HCT116 (cell line): ENCODE measurements around the gene MSH4. TPM values are rescaled to one million over a fixed set of nuclear protein-coding genes. Genes with fewer than 3 reads are reported as not detected.
"Not testable (repeated sequence)": the region's sequence is repeated elsewhere in the genome, so short reads cannot be mapped to it uniquely, and the experiment has no call there.

Experiments used
- ATAC-seq: fragments of 200-7000 bp; cut with Tn5 transposase; 2 replicates; pipeline ENCODE4 v1.9.1; 2020; ENCODE audit warnings: mild to moderate bottlenecking, moderate library complexity
- BruUV-seq: library from RNA; stranded (reverse); fragments of 400-500 nt; replicated peaks from 2 replicates; lab custom pipeline; 2021; lab: Mats Ljungman, UMichigan
- CTCF ChIA-PET: fragments of 300-600 bp; sonication (Branson Sonifier 250); formaldehyde crosslinking; loops from one replicate; lab custom pipeline; 2021; ENCODE audit warnings: antibody characterized with exemption; lab: Charles Lee
- POLR2A ChIA-PET: fragments of 300-600, 350-600 bp; sonication (Branson Sonifier 250); formaldehyde crosslinking; loops from one replicate; lab custom pipeline; 2021; ENCODE audit warnings: antibody characterized with exemption; lab: Charles Lee
- RAD21 ChIA-PET, 2 experiments: fragments of 300-600 bp; sonication (Branson Sonifier 250); formaldehyde crosslinking; loops; one replicate each; lab custom pipeline; 2023; ENCODE audit warnings: low total read pairs in 2 of 2; ENCODE audit not compliant: uncharacterized antibody in 2 of 2, unreplicated experiment in 2 of 2, low non-redundant PET in 1 of 2; lab: Charles Lee
- DNase-seq: peaks from one replicate; pipeline ENCODE4 v3.0.0-alpha.2; 2010; ENCODE audit warnings: low read depth, low spot score
- H2AFZ ChIP-seq: fragments of 200-600 bp; shearing (Covaris generic), sonication (generic); 2 replicates; pipeline ENCODE4 v1.6.1; 2017; ENCODE audit warnings: low read depth, mixed run types, mixed read lengths, antibody characterized with exemption, low read length; ENCODE audit not compliant: poor library complexity, severe bottlenecking
- H3K27ac ChIP-seq: 2 replicates; pipeline ENCODE4 v1.5.1; 2012; ENCODE audit warnings: low read depth, low read length
- H3K27me3 ChIP-seq: fragments of 200-600 bp; sonication (generic); 2 replicates; pipeline ENCODE4 v1.6.1; 2016; ENCODE audit warnings: mixed run types, low read length, mixed read lengths; ENCODE audit not compliant: insufficient read depth
- H3K36me3 ChIP-seq, 2 experiments: fragments of 200-500 bp in 1 of 2; fragments of 200-600 bp in 1 of 2; sonication (Bioruptor generic) in 1 of 2; sonication (generic) in 1 of 2; 2 replicates each; pipeline versions ENCODE4 v1.5.1 to v1.6.1; 2014 to 2016; ENCODE audit warnings: low read length in 2 of 2, inconsistent platforms in 1 of 2, mixed read lengths in 1 of 2, mixed run types in 1 of 2; ENCODE audit not compliant: insufficient read depth in 2 of 2, control insufficient read depth in 1 of 2
- H3K4me1 ChIP-seq, 2 experiments: fragments of 200-600 bp in 1 of 2; sonication (generic) in 1 of 2; 2 replicates each; pipeline versions ENCODE4 v1.5.1 to v1.6.1; 2012 to 2017; ENCODE audit warnings: low read length in 2 of 2, inconsistent platforms in 1 of 2, mild to moderate bottlenecking in 1 of 2, mixed read lengths in 1 of 2, mixed run types in 1 of 2, moderate library complexity in 1 of 2; ENCODE audit not compliant: insufficient read depth in 2 of 2, control insufficient read depth in 1 of 2
- H3K4me2 ChIP-seq: fragments of 200-600 bp; sonication (generic); 2 replicates; pipeline ENCODE4 v1.6.1; 2017; ENCODE audit warnings: mixed run types, low read length, mixed read lengths
- H3K4me3 ChIP-seq, 2 experiments: fragments of 200-600 bp in 1 of 2; sonication (generic) in 1 of 2; replicated peaks in 1 of 2; 2 replicates each; pipeline ENCODE4 v1.5.1; 2011 to 2016; ENCODE audit warnings: low read length in 2 of 2, control low read depth in 1 of 2, low read depth in 1 of 2, mild to moderate bottlenecking in 1 of 2, mixed read lengths in 1 of 2, mixed run types in 1 of 2
- H3K79me2 ChIP-seq: fragments of 200-600 bp; sonication (generic); 2 replicates; pipeline ENCODE4 v1.6.1; 2017; ENCODE audit warnings: mild to moderate bottlenecking, mixed run types, low read length, moderate library complexity, mixed read lengths; ENCODE audit not compliant: insufficient read depth
- H3K9ac ChIP-seq: fragments of 200-600 bp; sonication (generic); 2 replicates; pipeline ENCODE4 v1.6.1; 2016; ENCODE audit warnings: low read length, mixed read lengths
- H3K9me2 ChIP-seq: fragments of 200-600 bp; sonication (generic), shearing (Covaris generic); 2 replicates; pipeline ENCODE4 v1.6.1; 2017; ENCODE audit warnings: mixed run types, mild to moderate bottlenecking, moderate library complexity; ENCODE audit not compliant: insufficient read depth
- H3K9me3 ChIP-seq, 2 experiments: fragments of 200-500 bp in 1 of 2; fragments of 200-600 bp in 1 of 2; sonication (Bioruptor generic) in 1 of 2; sonication (generic) in 1 of 2; 2 replicates each; pipeline ENCODE4 v1.6.1; 2014 to 2017; ENCODE audit warnings: low read length in 2 of 2, mixed read lengths in 2 of 2, inconsistent platforms in 1 of 2, low read depth in 1 of 2, mild to moderate bottlenecking in 1 of 2, mixed run types in 1 of 2, moderate library complexity in 1 of 2; ENCODE audit not compliant: control insufficient read depth in 1 of 2, insufficient read depth in 1 of 2
- H4K20me1 ChIP-seq: fragments of 200-600 bp; sonication (generic), shearing (Covaris generic); 2 replicates; pipeline ENCODE4 v1.6.1; 2017; ENCODE audit warnings: mixed run types, mild to moderate bottlenecking, moderate library complexity; ENCODE audit not compliant: insufficient read depth
- CEBPB ChIP-seq: IDR thresholded peaks from 2 replicates; pipeline ENCODE4 v1.6.1; 2012; ENCODE audit warnings: low read depth
- ELF1 ChIP-seq: IDR thresholded peaks from 2 replicates; pipeline ENCODE4 v1.6.1; 2012; ENCODE audit warnings: low read depth, borderline replicate concordance
- FOSL1 ChIP-seq: IDR thresholded peaks from 2 replicates; pipeline ENCODE4 v1.6.1; 2012; ENCODE audit warnings: low read depth
- JUND ChIP-seq: IDR thresholded peaks from 2 replicates; pipeline ENCODE4 v1.6.1; 2012
- POLR2AphosphoS5 ChIP-seq: IDR thresholded peaks from 2 replicates; pipeline ENCODE4 v1.6.1; 2011; ENCODE audit warnings: mild to moderate bottlenecking, low read depth, low read length, moderate library complexity
- SP1 ChIP-seq: IDR thresholded peaks from 2 replicates; pipeline ENCODE4 v1.6.1; 2012; ENCODE audit warnings: low read depth
- SRF ChIP-seq: IDR thresholded peaks from 2 replicates; pipeline ENCODE4 v1.6.1; 2012; ENCODE audit warnings: low read depth
- YY1 ChIP-seq: IDR thresholded peaks from 2 replicates; pipeline ENCODE4 v1.6.1; 2011; ENCODE audit warnings: low read length, low read depth, moderate library complexity, mild to moderate bottlenecking; ENCODE audit not compliant: insufficient replicate concordance; ENCODE audit errors: extremely low read depth
- ZFX ChIP-seq: fragments of 450-650 bp; IDR thresholded peaks from 2 replicates; pipeline ENCODE4 v1.6.1; 2017
- ZNF274 ChIP-seq: fragments of 200-500 bp; sonication (Bioruptor generic); IDR thresholded peaks from 2 replicates; pipeline ENCODE4 v1.6.1; 2014; ENCODE audit warnings: mild to moderate bottlenecking, low read depth, low read length, inconsistent platforms
- intact Hi-C: fragments of 100-400 bp; cut with micrococcal nuclease; formaldehyde crosslinking; loops from 2 replicates; pipeline ENCODE4 v1.10.0; 2022
- total RNA-seq: library from RNA; stranded (reverse); gene quantifications from one replicate; pipeline ENCODE4 v1.2.1, GENCODE V29; 2021; ENCODE audit not compliant: unreplicated experiment
- TF ChIP-seq, protein P1 (sequence below): IDR thresholded peaks from 2 replicates; pipeline ENCODE4 v1.6.1; 2012
- TF ChIP-seq, protein P2 (sequence below): IDR thresholded peaks from 2 replicates; pipeline ENCODE4 v1.6.1; 2012
- TF ChIP-seq, protein P3 (sequence below), 3 experiments: fragments of 200-600 bp in 1 of 3; sonication (generic) in 1 of 3; IDR thresholded peaks in 2 of 3; conservative IDR thresholded peaks in 1 of 3; 2 replicates each; pipeline ENCODE4 v1.5.1; 2012 to 2017; ENCODE audit warnings: low read depth in 2 of 3, low read length in 2 of 3, antibody characterized with exemption in 1 of 3, borderline replicate concordance in 1 of 3, control low read depth in 1 of 3, mild to moderate bottlenecking in 1 of 3, mixed read lengths in 1 of 3, mixed run types in 1 of 3, moderate library complexity in 1 of 3; ENCODE audit not compliant: insufficient read depth in 1 of 3
- TF ChIP-seq, protein P4 (sequence below): IDR thresholded peaks from 2 replicates; pipeline ENCODE4 v1.6.1; 2011; ENCODE audit warnings: mild to moderate bottlenecking, low read length, moderate library complexity; ENCODE audit not compliant: insufficient replicate concordance; ENCODE audit errors: extremely low read depth

The MSH4 gene
- total RNA-seq, 1 experiment from 2014 or later, result 1.7 TPM

DNA sequence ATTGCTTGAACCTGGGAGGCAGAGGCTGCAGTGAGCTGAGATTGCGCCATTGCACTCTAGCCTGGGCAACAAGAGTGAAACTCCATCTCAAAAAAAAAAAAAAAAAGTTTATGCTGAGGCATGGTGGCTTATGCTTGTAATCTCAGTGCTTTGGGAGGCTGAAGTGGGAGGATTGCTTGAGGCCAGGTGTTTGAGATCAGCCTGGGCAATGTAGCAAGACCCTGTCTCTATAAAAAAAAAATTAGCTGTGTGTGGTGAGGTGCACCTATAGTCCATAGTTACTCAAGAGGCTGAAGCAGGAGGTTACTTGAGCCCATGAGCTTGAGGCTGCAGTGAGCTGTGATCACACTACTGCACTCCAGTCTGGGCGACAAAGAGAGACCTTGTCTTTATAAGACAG, 4.8 kb downstream of the MSH4 start:
- DNase-seq, H3K4me2 ChIP-seq, H3K4me3 ChIP-seq, ATAC-seq, H3K79me2 ChIP-seq, H2AFZ ChIP-seq, intact Hi-C loops, POLR2A ChIA-PET, H3K9ac ChIP-seq, H3K36me3 ChIP-seq, RAD21 ChIA-PET, H3K9me3 ChIP-seq, BruUV-seq, H3K9me2 ChIP-seq, H3K27me3 ChIP-seq, CTCF ChIA-PET, H3K4me1 ChIP-seq, H3K27ac ChIP-seq: not testable (repeated sequence)
- H4K20me1 ChIP-seq, result peaks cover 20% of the 10 kb centered on the region; the same call in 1 of the 2 replicates
- TF ChIP-seq JUND, result peak; percentile 2; the same call in 1 of the 2 replicates

DNA sequence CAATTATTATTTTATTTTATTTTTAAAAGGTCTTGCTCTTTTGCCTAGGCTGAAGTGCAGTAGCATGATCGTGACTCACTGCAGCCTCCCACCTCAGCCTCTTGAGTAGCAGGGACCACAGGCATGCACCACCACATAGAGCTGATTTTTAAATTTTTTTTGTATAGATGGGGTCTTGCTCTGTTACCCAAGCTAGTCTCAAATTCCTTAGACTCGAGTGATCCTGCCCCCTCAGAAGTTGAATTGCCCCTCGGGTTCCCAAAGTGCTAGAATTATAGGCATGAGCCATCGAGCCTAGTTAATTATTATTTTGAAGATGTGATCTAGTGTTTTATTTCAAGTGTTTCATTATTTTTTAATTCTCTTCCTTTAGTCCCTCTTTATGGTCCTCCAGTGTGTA, 12.2 kb downstream of the MSH4 start:
- ChIA-PET RAD21 (no interaction called here), POLR2A (no interaction called here), CTCF (no interaction called here)
- no TSS peak for BruUV-seq
- ATAC-seq, result no peak
- Histone ChIP-seq H4K20me1 (no peaks in the 10 kb centered on the region), H3K9me2 (no peaks in the 10 kb centered on the region), H2AFZ (no peak overlapping the region), H3K4me2 (no peak overlapping the region), H3K36me3 (no peaks in the 10 kb centered on the region), H3K4me3 (no peak overlapping the region), H3K4me1 (no peaks in the 10 kb centered on the region), H3K9me3 (no peaks in the 10 kb centered on the region), H3K27me3 (no peaks in the 10 kb centered on the region), H3K27ac (no peak overlapping the region), H3K79me2 (no peaks in the 10 kb centered on the region), H3K9ac (no peak overlapping the region)
- intact Hi-C loops, result no loop called here
- TF ChIP-seq FOSL1, result no peak
- TF ChIP-seq ELF1, result no peak
- TF ChIP-seq, protein P1, sequence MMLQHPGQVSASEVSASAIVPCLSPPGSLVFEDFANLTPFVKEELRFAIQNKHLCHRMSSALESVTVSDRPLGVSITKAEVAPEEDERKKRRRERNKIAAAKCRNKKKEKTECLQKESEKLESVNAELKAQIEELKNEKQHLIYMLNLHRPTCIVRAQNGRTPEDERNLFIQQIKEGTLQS, result no peak
- no peak for TF ChIP-seq SRF
- no peak for TF ChIP-seq YY1
- TF ChIP-seq CEBPB, result no peak
- no peak for TF ChIP-seq POLR2AphosphoS5
- TF ChIP-seq JUND, result no peak
- TF ChIP-seq ZFX, result no peak
- no peak for TF ChIP-seq ZNF274
- TF ChIP-seq, protein P2, sequence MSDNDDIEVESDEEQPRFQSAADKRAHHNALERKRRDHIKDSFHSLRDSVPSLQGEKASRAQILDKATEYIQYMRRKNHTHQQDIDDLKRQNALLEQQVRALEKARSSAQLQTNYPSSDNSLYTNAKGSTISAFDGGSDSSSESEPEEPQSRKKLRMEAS, result no peak
- no peak for TF ChIP-seq SP1
- TF ChIP-seq, protein P3, sequence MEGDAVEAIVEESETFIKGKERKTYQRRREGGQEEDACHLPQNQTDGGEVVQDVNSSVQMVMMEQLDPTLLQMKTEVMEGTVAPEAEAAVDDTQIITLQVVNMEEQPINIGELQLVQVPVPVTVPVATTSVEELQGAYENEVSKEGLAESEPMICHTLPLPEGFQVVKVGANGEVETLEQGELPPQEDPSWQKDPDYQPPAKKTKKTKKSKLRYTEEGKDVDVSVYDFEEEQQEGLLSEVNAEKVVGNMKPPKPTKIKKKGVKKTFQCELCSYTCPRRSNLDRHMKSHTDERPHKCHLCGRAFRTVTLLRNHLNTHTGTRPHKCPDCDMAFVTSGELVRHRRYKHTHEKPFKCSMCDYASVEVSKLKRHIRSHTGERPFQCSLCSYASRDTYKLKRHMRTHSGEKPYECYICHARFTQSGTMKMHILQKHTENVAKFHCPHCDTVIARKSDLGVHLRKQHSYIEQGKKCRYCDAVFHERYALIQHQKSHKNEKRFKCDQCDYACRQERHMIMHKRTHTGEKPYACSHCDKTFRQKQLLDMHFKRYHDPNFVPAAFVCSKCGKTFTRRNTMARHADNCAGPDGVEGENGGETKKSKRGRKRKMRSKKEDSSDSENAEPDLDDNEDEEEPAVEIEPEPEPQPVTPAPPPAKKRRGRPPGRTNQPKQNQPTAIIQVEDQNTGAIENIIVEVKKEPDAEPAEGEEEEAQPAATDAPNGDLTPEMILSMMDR (IDR thresholded peaks at IDR 0.05 in 2 of 3, conservative IDR thresholded peaks at IDR 0.05 in 1 of 3; ENCODE audit: borderline replicate concordance in 1 of 3, insufficient read depth in 1 of 3, low read depth in 2 of 3, low read length in 2 of 3), result no peak
- TF ChIP-seq, protein P4, sequence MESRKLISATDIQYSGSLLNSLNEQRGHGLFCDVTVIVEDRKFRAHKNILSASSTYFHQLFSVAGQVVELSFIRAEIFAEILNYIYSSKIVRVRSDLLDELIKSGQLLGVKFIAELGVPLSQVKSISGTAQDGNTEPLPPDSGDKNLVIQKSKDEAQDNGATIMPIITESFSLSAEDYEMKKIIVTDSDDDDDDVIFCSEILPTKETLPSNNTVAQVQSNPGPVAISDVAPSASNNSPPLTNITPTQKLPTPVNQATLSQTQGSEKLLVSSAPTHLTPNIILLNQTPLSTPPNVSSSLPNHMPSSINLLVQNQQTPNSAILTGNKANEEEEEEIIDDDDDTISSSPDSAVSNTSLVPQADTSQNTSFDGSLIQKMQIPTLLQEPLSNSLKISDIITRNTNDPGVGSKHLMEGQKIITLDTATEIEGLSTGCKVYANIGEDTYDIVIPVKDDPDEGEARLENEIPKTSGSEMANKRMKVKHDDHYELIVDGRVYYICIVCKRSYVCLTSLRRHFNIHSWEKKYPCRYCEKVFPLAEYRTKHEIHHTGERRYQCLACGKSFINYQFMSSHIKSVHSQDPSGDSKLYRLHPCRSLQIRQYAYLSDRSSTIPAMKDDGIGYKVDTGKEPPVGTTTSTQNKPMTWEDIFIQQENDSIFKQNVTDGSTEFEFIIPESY, result no peak
- DNase-seq, result no peak
